HCT116 (cell line): Measurements from ENCODE around the gene BMP4.

Source experiments
- EZH2 ChIP-seq: fragments of 200-600 bp; sonication (generic); IDR thresholded peaks from 2 replicates; pipeline ENCODE4 v1.6.1; 2017; ENCODE audit warnings: antibody characterized with exemption, mixed run types
- POLR2A ChIP-seq: IDR thresholded peaks from 2 replicates; pipeline ENCODE4 v1.7.0; 2011; ENCODE audit warnings: borderline replicate concordance; ENCODE audit not compliant: insufficient read depth, insufficient read length; ENCODE audit errors: extremely low read depth
- TCF7L2 ChIP-seq: IDR thresholded peaks from 2 replicates; pipeline ENCODE4 v1.7.0; 2011; ENCODE audit warnings: borderline replicate concordance, inconsistent platforms; ENCODE audit not compliant: insufficient read depth, insufficient read length; ENCODE audit errors: extremely low read depth
- YY1 ChIP-seq: IDR thresholded peaks from 2 replicates; pipeline ENCODE4 v1.6.1; 2011; ENCODE audit warnings: low read length, low read depth, moderate library complexity, mild to moderate bottlenecking; ENCODE audit not compliant: insufficient replicate concordance; ENCODE audit errors: extremely low read depth
- ZNF274 ChIP-seq: fragments of 200-500 bp; sonication (Bioruptor generic); IDR thresholded peaks from 2 replicates; pipeline ENCODE4 v1.6.1; 2014; ENCODE audit warnings: mild to moderate bottlenecking, low read depth, low read length, inconsistent platforms
- TF ChIP-seq, protein P1 (sequence below), 3 experiments: fragments of 200-600 bp in 1 of 3; sonication (generic) in 1 of 3; IDR thresholded peaks in 2 of 3; conservative IDR thresholded peaks in 1 of 3; 2 replicates each; pipeline ENCODE4 v1.5.1; 2012 to 2017; ENCODE audit warnings: low read depth in 2 of 3, low read length in 2 of 3, antibody characterized with exemption in 1 of 3, borderline replicate concordance in 1 of 3, control low read depth in 1 of 3, mild to moderate bottlenecking in 1 of 3, mixed read lengths in 1 of 3, mixed run types in 1 of 3, moderate library complexity in 1 of 3; ENCODE audit not compliant: insufficient read depth in 1 of 3
- TF ChIP-seq, protein P2 (sequence below): IDR thresholded peaks from 2 replicates; pipeline ENCODE4 v1.6.1; 2012
- TF ChIP-seq, protein P3 (sequence below): IDR thresholded peaks from 2 replicates; pipeline ENCODE4 v1.6.1; 2012

DNA sequence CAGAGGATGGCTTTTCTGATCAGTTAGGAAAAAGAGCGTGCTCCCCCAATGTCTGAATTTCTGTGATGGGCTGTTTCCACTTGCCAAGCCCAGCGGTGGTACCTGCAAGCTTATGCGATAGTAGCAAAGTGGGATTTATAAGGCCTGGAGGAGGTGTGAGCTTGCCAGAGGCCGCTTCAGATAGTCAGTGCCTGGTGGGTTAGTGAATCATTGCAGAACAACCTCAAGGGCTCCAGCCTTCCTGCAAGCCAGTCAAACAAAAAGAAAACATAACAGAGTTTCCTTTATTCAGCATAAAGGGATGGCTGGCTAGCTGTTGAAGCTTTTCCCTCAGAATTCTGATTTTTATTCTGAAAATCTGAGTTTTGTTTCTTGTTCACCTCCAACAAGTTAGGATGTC lies 7.6 kb upstream of the BMP4 start:
- TF ChIP-seq, protein P1, sequence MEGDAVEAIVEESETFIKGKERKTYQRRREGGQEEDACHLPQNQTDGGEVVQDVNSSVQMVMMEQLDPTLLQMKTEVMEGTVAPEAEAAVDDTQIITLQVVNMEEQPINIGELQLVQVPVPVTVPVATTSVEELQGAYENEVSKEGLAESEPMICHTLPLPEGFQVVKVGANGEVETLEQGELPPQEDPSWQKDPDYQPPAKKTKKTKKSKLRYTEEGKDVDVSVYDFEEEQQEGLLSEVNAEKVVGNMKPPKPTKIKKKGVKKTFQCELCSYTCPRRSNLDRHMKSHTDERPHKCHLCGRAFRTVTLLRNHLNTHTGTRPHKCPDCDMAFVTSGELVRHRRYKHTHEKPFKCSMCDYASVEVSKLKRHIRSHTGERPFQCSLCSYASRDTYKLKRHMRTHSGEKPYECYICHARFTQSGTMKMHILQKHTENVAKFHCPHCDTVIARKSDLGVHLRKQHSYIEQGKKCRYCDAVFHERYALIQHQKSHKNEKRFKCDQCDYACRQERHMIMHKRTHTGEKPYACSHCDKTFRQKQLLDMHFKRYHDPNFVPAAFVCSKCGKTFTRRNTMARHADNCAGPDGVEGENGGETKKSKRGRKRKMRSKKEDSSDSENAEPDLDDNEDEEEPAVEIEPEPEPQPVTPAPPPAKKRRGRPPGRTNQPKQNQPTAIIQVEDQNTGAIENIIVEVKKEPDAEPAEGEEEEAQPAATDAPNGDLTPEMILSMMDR (IDR thresholded peaks at IDR 0.05 in 2 of 3, conservative IDR thresholded peaks at IDR 0.05 in 1 of 3; ENCODE audit: borderline replicate concordance in 1 of 3, insufficient read depth in 1 of 3, low read depth in 2 of 3, low read length in 2 of 3) = no peak
- TF ChIP-seq, protein P2, sequence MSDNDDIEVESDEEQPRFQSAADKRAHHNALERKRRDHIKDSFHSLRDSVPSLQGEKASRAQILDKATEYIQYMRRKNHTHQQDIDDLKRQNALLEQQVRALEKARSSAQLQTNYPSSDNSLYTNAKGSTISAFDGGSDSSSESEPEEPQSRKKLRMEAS = no peak
- TF ChIP-seq POLR2A (no peak), EZH2 (no peak), ZNF274 (no peak), TCF7L2 (no peak), YY1 (no peak)
- TF ChIP-seq, protein P3, sequence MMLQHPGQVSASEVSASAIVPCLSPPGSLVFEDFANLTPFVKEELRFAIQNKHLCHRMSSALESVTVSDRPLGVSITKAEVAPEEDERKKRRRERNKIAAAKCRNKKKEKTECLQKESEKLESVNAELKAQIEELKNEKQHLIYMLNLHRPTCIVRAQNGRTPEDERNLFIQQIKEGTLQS = no peak
